Measurements from ENCODE around the gene PHF21B.

The PHF21B gene

DNA sequence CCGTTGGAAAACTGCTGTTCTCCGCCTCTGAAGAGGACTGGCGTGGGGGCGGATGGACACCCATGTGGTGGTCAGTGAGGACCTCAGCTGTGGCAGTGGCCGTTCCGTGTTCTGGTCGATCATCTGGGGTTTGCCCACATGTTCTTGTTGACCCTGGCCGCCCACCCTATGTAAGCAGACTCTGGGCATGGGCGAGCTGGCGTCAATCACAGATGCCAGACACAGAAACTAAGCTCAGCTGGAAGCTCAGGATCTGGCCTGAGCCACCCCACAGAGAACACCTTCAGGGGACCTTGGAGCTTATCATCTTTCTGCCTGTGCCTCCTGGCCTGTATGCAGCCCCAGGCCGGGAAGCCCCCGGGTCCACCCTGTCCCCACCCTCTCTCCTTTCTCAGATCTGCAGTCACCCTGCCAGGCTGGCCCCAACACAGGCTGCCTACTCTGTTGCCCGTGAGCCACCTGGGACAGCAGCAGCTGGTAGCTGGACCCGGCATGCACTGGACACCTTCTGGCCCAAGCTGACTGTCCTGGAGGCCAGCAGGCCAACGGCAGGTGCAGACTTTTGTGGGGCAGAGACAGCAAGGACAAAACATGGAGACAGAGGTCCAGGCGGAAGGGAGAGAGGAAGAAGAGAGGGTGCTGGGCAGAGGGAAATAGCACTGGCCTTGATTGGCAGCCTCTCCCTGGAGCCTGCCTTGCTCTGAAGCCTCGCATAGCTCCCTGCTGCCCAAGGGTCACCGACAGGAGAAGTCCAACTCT lies 91.5 kb downstream of the PHF21B start:
- TF ChIP-seq CEBPB (IDR thresholded peaks at IDR 0.05) = no peak
- no peak for TF ChIP-seq EGR1 (IDR thresholded peaks at IDR 0.05)
- no peak for TF ChIP-seq EP300 (IDR thresholded peaks at IDR 0.05; ENCODE audit: borderline replicate concordance)
- no peak for TF ChIP-seq CREB1 (IDR thresholded peaks at IDR 0.05; ENCODE audit: low read depth)
- no peak for TF ChIP-seq ZBTB7A (IDR thresholded peaks at IDR 0.05; ENCODE audit: low read depth)
- TF ChIP-seq NFIC (IDR thresholded peaks at IDR 0.05) = no peak

DNA sequence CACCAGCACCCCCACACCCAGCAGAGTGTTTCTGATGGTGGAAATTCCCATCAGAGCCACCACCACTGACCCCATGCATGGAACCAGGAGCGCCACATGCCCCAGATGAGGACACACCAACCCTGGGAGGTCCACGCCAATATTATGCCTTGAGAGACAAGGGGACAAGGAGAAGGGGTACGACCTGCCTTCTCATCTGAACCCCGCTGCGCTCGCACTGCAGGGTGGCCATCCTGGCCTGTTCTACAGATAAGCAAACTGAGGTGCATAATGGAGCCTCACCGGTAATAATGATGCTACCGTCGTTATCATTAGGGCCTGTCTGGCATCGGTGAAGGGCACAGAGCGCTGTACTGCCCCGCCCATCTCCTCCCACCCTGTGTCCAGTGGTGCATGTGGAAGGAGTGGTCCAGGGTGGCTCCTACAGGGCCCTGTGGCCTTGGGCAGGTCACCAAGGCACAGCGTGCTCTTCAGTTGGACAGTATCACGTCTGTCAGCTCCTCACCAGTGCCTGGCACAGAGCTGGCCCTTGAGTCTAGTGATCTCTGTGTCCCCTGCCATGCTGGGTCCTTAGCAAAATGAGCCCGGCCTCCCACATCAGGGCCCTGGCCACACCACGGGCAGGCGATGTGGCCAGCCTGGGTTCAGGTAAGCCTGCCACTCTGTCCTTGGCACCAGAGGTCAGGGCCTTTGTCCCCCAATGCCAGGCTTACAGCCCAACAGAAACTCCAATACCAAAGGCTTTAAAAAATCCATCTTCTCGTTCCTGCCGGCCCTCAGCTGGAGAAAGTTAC lies 92.2 kb downstream of the PHF21B start:
- no peak for TF ChIP-seq CREB1 (IDR thresholded peaks at IDR 0.05; ENCODE audit: low read depth)
- TF ChIP-seq CEBPB (IDR thresholded peaks at IDR 0.05) = no peak
- no peak for TF ChIP-seq EP300 (IDR thresholded peaks at IDR 0.05; ENCODE audit: borderline replicate concordance)
- no peak for TF ChIP-seq ZBTB7A (IDR thresholded peaks at IDR 0.05; ENCODE audit: low read depth)
- no peak for TF ChIP-seq YY1 (IDR thresholded peaks at IDR 0.05; ENCODE audit: low read depth)
- TF ChIP-seq, protein P1, sequence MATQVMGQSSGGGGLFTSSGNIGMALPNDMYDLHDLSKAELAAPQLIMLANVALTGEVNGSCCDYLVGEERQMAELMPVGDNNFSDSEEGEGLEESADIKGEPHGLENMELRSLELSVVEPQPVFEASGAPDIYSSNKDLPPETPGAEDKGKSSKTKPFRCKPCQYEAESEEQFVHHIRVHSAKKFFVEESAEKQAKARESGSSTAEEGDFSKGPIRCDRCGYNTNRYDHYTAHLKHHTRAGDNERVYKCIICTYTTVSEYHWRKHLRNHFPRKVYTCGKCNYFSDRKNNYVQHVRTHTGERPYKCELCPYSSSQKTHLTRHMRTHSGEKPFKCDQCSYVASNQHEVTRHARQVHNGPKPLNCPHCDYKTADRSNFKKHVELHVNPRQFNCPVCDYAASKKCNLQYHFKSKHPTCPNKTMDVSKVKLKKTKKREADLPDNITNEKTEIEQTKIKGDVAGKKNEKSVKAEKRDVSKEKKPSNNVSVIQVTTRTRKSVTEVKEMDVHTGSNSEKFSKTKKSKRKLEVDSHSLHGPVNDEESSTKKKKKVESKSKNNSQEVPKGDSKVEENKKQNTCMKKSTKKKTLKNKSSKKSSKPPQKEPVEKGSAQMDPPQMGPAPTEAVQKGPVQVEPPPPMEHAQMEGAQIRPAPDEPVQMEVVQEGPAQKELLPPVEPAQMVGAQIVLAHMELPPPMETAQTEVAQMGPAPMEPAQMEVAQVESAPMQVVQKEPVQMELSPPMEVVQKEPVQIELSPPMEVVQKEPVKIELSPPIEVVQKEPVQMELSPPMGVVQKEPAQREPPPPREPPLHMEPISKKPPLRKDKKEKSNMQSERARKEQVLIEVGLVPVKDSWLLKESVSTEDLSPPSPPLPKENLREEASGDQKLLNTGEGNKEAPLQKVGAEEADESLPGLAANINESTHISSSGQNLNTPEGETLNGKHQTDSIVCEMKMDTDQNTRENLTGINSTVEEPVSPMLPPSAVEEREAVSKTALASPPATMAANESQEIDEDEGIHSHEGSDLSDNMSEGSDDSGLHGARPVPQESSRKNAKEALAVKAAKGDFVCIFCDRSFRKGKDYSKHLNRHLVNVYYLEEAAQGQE (IDR thresholded peaks at IDR 0.05; ENCODE audit: low read depth) = no peak
- no peak for TF ChIP-seq NFIC (IDR thresholded peaks at IDR 0.05)
- no peak for TF ChIP-seq RAD21 (IDR thresholded peaks at IDR 0.05; ENCODE audit: low read depth)
- TF ChIP-seq, protein P2, sequence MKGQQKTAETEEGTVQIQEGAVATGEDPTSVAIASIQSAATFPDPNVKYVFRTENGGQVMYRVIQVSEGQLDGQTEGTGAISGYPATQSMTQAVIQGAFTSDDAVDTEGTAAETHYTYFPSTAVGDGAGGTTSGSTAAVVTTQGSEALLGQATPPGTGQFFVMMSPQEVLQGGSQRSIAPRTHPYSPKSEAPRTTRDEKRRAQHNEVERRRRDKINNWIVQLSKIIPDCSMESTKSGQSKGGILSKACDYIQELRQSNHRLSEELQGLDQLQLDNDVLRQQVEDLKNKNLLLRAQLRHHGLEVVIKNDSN (IDR thresholded peaks at IDR 0.05) = no peak
- TF ChIP-seq TAF1 (IDR thresholded peaks at IDR 0.05; ENCODE audit: low read depth) = no peak
- TF ChIP-seq EGR1 (IDR thresholded peaks at IDR 0.05) = no peak
- TF ChIP-seq, protein P3, sequence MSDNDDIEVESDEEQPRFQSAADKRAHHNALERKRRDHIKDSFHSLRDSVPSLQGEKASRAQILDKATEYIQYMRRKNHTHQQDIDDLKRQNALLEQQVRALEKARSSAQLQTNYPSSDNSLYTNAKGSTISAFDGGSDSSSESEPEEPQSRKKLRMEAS (IDR thresholded peaks at IDR 0.05) = no peak

DNA sequence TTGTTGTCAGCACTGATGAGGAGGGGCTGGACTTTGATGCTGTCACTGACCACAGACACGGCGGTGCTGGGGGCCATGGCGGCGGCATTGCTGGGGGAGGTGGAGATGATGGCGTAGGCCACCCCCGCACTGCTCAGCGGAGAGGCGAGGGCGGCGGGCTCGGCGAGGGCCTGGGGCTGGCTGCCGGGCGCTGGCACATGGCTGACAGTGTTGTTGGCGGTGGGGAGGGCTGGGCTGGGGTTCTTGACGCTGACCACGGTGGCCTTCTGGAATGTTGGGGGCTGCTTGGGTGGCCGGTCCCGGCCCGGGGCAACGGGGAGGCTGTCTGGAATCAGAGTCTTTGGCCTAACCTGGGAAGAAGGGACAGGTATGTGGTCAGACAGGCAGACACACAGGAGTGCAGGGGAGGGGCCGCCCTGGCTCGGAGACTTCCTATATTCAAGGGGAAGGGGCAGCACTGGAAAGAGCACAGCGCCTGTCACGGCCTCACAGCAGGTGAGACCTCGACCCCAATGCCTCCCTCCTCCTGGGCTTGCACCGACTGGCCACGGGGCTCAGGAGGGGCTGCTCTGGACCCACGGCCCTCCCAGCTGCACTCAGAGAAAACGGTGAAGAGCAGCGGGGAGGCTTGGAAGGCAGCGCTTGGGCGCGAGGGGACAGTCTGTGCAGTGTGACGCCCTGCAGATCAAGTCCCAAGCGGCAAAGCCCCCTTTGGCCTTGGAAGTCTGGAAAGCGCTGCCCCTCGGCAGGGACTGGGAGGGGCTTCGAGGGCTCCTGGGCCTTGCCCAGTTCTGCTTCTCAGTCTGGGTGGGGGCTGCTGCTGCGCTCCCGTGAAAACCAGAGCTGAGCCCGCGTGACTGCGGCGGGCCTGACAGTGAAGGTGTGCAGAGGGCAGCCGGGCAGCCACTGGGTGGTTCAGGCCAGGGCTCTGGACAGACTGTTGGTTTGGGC lies 93.2 kb downstream of the PHF21B start:
- TF ChIP-seq NFIC (IDR thresholded peaks at IDR 0.05) (no peak), YY1 (IDR thresholded peaks at IDR 0.05; ENCODE audit: low read depth) (no peak), TEAD4 (IDR thresholded peaks at IDR 0.05) (no peak), ZBTB7A (IDR thresholded peaks at IDR 0.05; ENCODE audit: low read depth) (no peak), EGR1 (IDR thresholded peaks at IDR 0.05) (no peak), EP300 (IDR thresholded peaks at IDR 0.05; ENCODE audit: borderline replicate concordance) (no peak), CEBPB (IDR thresholded peaks at IDR 0.05) (no peak), CREB1 (IDR thresholded peaks at IDR 0.05; ENCODE audit: low read depth) (no peak), TCF12 (IDR thresholded peaks at IDR 0.05; ENCODE audit: low read depth) (no peak), TAF1 (IDR thresholded peaks at IDR 0.05; ENCODE audit: low read depth) (no peak), RAD21 (IDR thresholded peaks at IDR 0.05; ENCODE audit: low read depth) (no peak)
- TF ChIP-seq, protein P2 (IDR thresholded peaks at IDR 0.05) = no peak
- TF ChIP-seq, protein P3 (IDR thresholded peaks at IDR 0.05) = no peak
- TF ChIP-seq, protein P1 (IDR thresholded peaks at IDR 0.05; ENCODE audit: low read depth) = no peak

DNA sequence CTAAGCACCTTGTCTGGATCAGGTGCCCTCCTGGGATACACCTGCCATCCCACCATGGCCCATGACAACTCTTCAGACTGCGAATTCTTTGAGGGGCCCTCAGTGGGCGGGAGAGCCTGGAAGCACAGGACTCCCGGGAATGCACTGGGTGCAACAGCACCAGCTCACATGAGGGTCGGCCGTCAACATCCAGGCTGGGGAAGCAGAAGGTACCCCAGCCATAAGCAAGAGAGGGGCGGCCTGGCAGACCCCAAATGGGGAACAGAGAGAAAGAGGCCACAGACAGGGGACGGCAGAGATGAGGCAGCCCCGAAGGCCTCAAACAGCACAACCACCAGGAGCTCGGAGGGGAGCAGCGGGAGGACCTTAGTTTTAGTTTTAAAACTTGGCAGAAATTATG lies 94.4 kb downstream of the PHF21B start:
- no peak for TF ChIP-seq TCF12 (IDR thresholded peaks at IDR 0.05; ENCODE audit: low read depth)
- TF ChIP-seq ZBTB7A (IDR thresholded peaks at IDR 0.05; ENCODE audit: low read depth) = no peak
- TF ChIP-seq FOXM1 (IDR thresholded peaks at IDR 0.05; ENCODE audit: borderline replicate concordance, low read depth) = no peak
- no peak for TF ChIP-seq CREB1 (IDR thresholded peaks at IDR 0.05; ENCODE audit: low read depth)
- TF ChIP-seq CEBPB (IDR thresholded peaks at IDR 0.05) = no peak
- no peak for TF ChIP-seq EGR1 (IDR thresholded peaks at IDR 0.05)
- TF ChIP-seq NFIC (IDR thresholded peaks at IDR 0.05) = no peak
- TF ChIP-seq TAF1 (IDR thresholded peaks at IDR 0.05; ENCODE audit: low read depth) = no peak
- TF ChIP-seq, protein P3 (IDR thresholded peaks at IDR 0.05) = no peak
- TF ChIP-seq TEAD4 (IDR thresholded peaks at IDR 0.05) = no peak
- TF ChIP-seq RAD21 (IDR thresholded peaks at IDR 0.05; ENCODE audit: low read depth) = no peak
- TF ChIP-seq, protein P1 (IDR thresholded peaks at IDR 0.05; ENCODE audit: low read depth) = no peak
- TF ChIP-seq, protein P2 (IDR thresholded peaks at IDR 0.05) = no peak
- TF ChIP-seq EP300 (IDR thresholded peaks at IDR 0.05; ENCODE audit: borderline replicate concordance) = no peak
- no peak for TF ChIP-seq YY1 (IDR thresholded peaks at IDR 0.05; ENCODE audit: low read depth)

All from Ishikawa (cell line).